Keratinocyte (primary cell): ENCODE data around the gene RAD9A.

Source experiments
- CTCF ChIP-seq, 3 experiments: IDR thresholded peaks in 1 of 3; conservative IDR thresholded peaks in 1 of 3; optimal IDR thresholded peaks in 1 of 3; 2 replicates in 2 of 3; 3 replicates in 1 of 3; pipeline versions ENCODE3 to v1.5.1; 2011; ENCODE audit warnings: low read length in 3 of 3, mild to moderate bottlenecking in 3 of 3, moderate library complexity in 2 of 3, control low read depth in 1 of 3, inconsistent platforms in 1 of 3; ENCODE audit not compliant: insufficient read depth in 2 of 3; ENCODE audit errors: extremely low read depth in 1 of 3
- EZH2 ChIP-seq: IDR thresholded peaks from one replicate; pipeline ENCODE4 v1.6.1; 2012; ENCODE audit warnings: inconsistent platforms, mild to moderate bottlenecking, low read length, moderate library complexity

- TF ChIP-seq CTCF (optimal IDR thresholded peaks at IDR 0.05 in 1 of 3, IDR thresholded peaks at IDR 0.05 in 1 of 3, conservative IDR thresholded peaks at IDR 0.05 in 1 of 3; ENCODE audit: extremely low read depth in 1 of 3, insufficient read depth in 2 of 3, low read length in 3 of 3), result no peak
- no peak for TF ChIP-seq EZH2
These were observed 5.0 kb downstream of the RAD9A start for GRCh38 chr11:67396587-67397389.
